GM12878 (cell line): ENCODE results near the gene NT5M. TPM values are rescaled to one million over a fixed set of nuclear protein-coding genes. Genes with fewer than 3 reads are reported as not detected.

Experiments used
- ATAC-seq: fragments of 200-7000 bp; cut with Tn5 transposase; 3 replicates; pipeline ENCODE4 v1.9.1; 2020; ENCODE audit warnings: mild to moderate bottlenecking, moderate library complexity
- BruUV-seq: library from RNA; stranded (reverse); fragments of 400-500 nt; replicated peaks from 2 replicates; lab custom pipeline; 2021; lab: Mats Ljungman, UMichigan
- CTCF ChIA-PET: fragments of 300-600 bp; sonication (Branson Sonifier 250); formaldehyde crosslinking; extraction: SDS; loops from one replicate; lab custom pipeline; 2021; ENCODE audit warnings: inconsistent platforms; lab: Yijun Ruan, JAX
- POLR2A ChIA-PET: fragments of 350-600 bp; formaldehyde crosslinking; extraction: SDS; loops from one replicate; lab custom pipeline; 2021; ENCODE audit warnings: inconsistent platforms; lab: Charles Lee
- RAD21 ChIA-PET: fragments of 300-600 bp; sonication (Branson Sonifier 250); formaldehyde crosslinking; loops from one replicate; lab custom pipeline; 2023; ENCODE audit warnings: antibody characterized with exemption; ENCODE audit not compliant: unreplicated experiment; lab: Charles Lee
- SMC1A ChIA-PET: fragments of 300-600 bp; sonication (Branson Sonifier 250); formaldehyde crosslinking; loops from one replicate; lab custom pipeline; 2023; ENCODE audit not compliant: unreplicated experiment, uncharacterized antibody; lab: Charles Lee
- DNase-seq: peaks from one replicate; pipeline ENCODE4 v3.0.0-alpha.2; 2011; ENCODE audit warnings: low read depth, low spot score
- FAIRE-seq: peaks from 3 replicates; lab custom pipeline; 2011; peaks lifted over from hg19 to GRCh38; lab: Jason Lieb, UNC
- H2AFZ ChIP-seq: 2 replicates; pipeline ENCODE4 v1.6.0; 2011; ENCODE audit warnings: low read depth, low read length, control low read depth; ENCODE audit not compliant: control insufficient read depth
- H3K27ac ChIP-seq: 2 replicates; pipeline ENCODE4 v1.5.1; 2011; ENCODE audit warnings: control low read depth; ENCODE audit not compliant: control insufficient read depth, insufficient read depth
- H3K27me3 ChIP-seq, 2 experiments: replicated peaks in 1 of 2; 2 replicates each; pipeline versions ENCODE4 v1.6.0 to v1.6.1; 2011; ENCODE audit warnings: low read length in 1 of 2; ENCODE audit not compliant: control insufficient read depth in 2 of 2, insufficient read depth in 2 of 2
- H3K36me3 ChIP-seq, 2 experiments: 2 replicates each; pipeline ENCODE4 v1.5.1; 2011; ENCODE audit warnings: low read length in 1 of 2; ENCODE audit not compliant: control insufficient read depth in 2 of 2, insufficient read depth in 2 of 2
- H3K4me1 ChIP-seq: 2 replicates; pipeline ENCODE4 v1.6.1; 2011; ENCODE audit warnings: mild to moderate bottlenecking, low read length, moderate library complexity, mixed read lengths; ENCODE audit not compliant: control insufficient read depth, insufficient read depth
- H3K4me2 ChIP-seq: 2 replicates; pipeline ENCODE4 v1.6.0; 2011; ENCODE audit warnings: control low read depth; ENCODE audit not compliant: control insufficient read depth, insufficient read depth
- H3K4me3 ChIP-seq: fragments of 200-600 bp; sonication (generic); 2 replicates; pipeline ENCODE4 v1.5.1; 2016
- H3K79me2 ChIP-seq: 2 replicates; pipeline ENCODE4 v1.6.0; 2011; ENCODE audit warnings: low read length; ENCODE audit not compliant: control insufficient read depth, insufficient read depth
- H3K9ac ChIP-seq: 2 replicates; pipeline ENCODE4 v1.8.0; 2011; ENCODE audit warnings: low read length, control low read depth, mixed read lengths; ENCODE audit not compliant: control insufficient read depth, insufficient read depth
- H3K9me3 ChIP-seq: replicated peaks from 3 replicates; pipeline ENCODE4 v1.5.1; 2011; ENCODE audit warnings: mild to moderate bottlenecking, low read length; ENCODE audit not compliant: control insufficient read depth, insufficient read depth
- H4K20me1 ChIP-seq: 2 replicates; pipeline ENCODE4 v1.6.0; 2011; ENCODE audit not compliant: control insufficient read depth, insufficient read depth
- GABPA ChIP-seq: IDR thresholded peaks from 2 replicates; pipeline ENCODE4 v1.6.1; 2014; ENCODE audit warnings: antibody characterized with exemption, low read depth, mild to moderate bottlenecking, inconsistent platforms
- KLF5 ChIP-seq: fragments of 450-650 bp; IDR thresholded peaks from 2 replicates; pipeline ENCODE4 v1.6.1; 2014; ENCODE audit warnings: mild to moderate bottlenecking; ENCODE audit not compliant: partially characterized antibody
- SRF ChIP-seq, 2 experiments: IDR thresholded peaks; 2 replicates each; pipeline ENCODE4 v1.6.1; 2011; ENCODE audit warnings: low read depth in 2 of 2, low read length in 2 of 2, mild to moderate bottlenecking in 1 of 2, moderate library complexity in 1 of 2
- SUZ12 ChIP-seq: fragments of 200-600 bp; sonication (generic); IDR thresholded peaks from one replicate; pipeline ENCODE4 v1.6.1; 2018; ENCODE audit warnings: antibody characterized with exemption, mild to moderate bottlenecking; ENCODE audit not compliant: unreplicated experiment
- TARDBP ChIP-seq: IDR thresholded peaks from 2 replicates; pipeline ENCODE4 v1.6.1; 2016; ENCODE audit warnings: borderline replicate concordance
- YBX1 ChIP-seq: fragments of 450-650 bp; IDR thresholded peaks from 2 replicates; pipeline ENCODE4 v1.6.1; 2016; ENCODE audit warnings: antibody characterized with exemption
- ZBED1 ChIP-seq: IDR thresholded peaks from 2 replicates; pipeline ENCODE4 v1.6.1; 2016; ENCODE audit warnings: borderline replicate concordance
- ZNF384 ChIP-seq: IDR thresholded peaks from 2 replicates; pipeline ENCODE4 v1.6.1; 2012; ENCODE audit warnings: low read depth, mild to moderate bottlenecking, low read length, improper control_type of control experiment, borderline replicate concordance
- WGBS: methylation state at CpG from one replicate; pipeline ENCODE4 v1.1.6; 2016; ENCODE audit warnings: low lambda C conversion rate; ENCODE audit not compliant: insufficient replicate concordance, insufficient coverage; ENCODE audit errors: missing lambda C conversion rate; 5-methylcytosine and 5-hydroxymethylcytosine counted together
- in situ Hi-C: fragments of 300-500 bp; cut with MboI; formaldehyde crosslinking; loops from 9 replicates; pipeline ENCODE4 v1.14.3; 2018; ENCODE audit warnings: mixed read lengths
- intact Hi-C: fragments of 100-400 bp; cut with micrococcal nuclease; formaldehyde crosslinking; loops from one replicate; pipeline ENCODE4 v1.14.2; 2022; ENCODE audit not compliant: unreplicated experiment
- polyA plus RNA-seq, 11 experiments: library from polyadenylated mRNA; depleted of rRNA in 4 of 11; unstranded in 6 of 11; stranded (reverse) in 5 of 11; fragments of >200 nt; fragmentation: Nextera tagmentation in 4 of 11; fragmentation: Illumina TruSeq in 1 of 11; extraction: Ambion mirVana in 4 of 11; extraction: Trizol in 1 of 11; gene quantifications; 1 replicate in 1 of 11; 2 replicates in 10 of 11; pipeline versions ENCODE4 v1.2.1 to v1.2.3, GENCODE V29; 2011 to 2016; ENCODE audit warnings: inconsistent platforms in 2 of 11, missing spikeins in 2 of 11, low read depth in 1 of 11
- total RNA-seq, 4 experiments: library from RNA; depleted of rRNA in 3 of 4; stranded (reverse); fragments of >200 nt in 3 of 4; fragmentation: Illumina TruSeq in 1 of 4; extraction: Trizol in 1 of 4; gene quantifications; 2 replicates each; pipeline versions ENCODE4 v1.2.1 to v1.2.3, GENCODE V29; 2013 to 2021

NT5M gene
- total and polyA plus RNA-seq, 10 of the 15 experiments (the other 5 are each of a cell fraction or from before 2014, with no cell fraction given): 0.18 to 14.1 (median 2.9) TPM

DNA sequence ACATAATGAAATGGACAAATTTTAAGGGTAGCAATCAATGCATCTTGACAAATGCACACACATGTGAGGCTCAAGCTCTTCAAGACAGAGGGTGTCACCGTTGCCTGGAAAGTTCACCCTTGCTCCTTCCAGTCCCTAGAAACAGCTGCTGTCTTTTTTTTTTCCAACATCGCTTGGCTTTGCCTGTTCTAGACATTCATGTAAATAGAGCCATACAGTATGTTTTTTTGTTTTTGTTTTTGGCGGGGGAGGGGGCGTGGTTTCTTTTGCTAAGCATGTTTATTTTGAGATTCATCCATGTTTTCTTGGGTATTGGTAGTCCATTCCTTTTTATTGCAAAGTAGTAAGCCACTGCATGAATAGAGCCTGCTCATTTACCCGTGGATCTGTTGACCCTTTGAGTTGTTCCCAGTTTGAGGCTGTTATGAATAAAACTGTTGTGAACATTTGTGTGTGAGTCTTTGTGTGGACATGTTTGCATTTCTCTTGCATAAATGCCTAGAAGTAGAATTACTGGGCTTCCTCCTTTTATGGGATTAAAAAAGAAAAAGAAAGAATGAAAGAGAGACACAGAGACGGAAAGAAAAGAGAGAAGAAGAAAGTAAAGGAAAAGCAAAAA lies 78.4 kb downstream of the NT5M start:
- Histone ChIP-seq H3K4me1 (no peaks in the 10 kb centered on the region), H3K4me3 (no peak overlapping the region), H3K36me3 (no peaks in the 10 kb centered on the region), H4K20me1 (no peaks in the 10 kb centered on the region), H3K4me2 (no peak overlapping the region)
- POLR2A ChIA-PET: interaction anchor here (0.8 kb wide), 1 partner anchor 9 kb away, joined by 3 read pairs; no protein-coding TSS in a partner anchor
- in situ Hi-C loops: no loop called here
- no peak for DNase-seq
- SMC1A ChIA-PET: interaction anchor here (1.0 kb wide), 1 partner anchor 261 kb away, joined by 3 read pairs; no protein-coding TSS in a partner anchor
- BruUV-seq: no TSS peak
- 24% methylated on average over 6 of the region's 6 CpGs for WGBS
- no peak for ATAC-seq
- intact Hi-C loops: no loop called here
- TF ChIP-seq YBX1 (no peak), GABPA (no peak), TARDBP (no peak), SRF (IDR thresholded peaks at IDR 0.05; ENCODE audit: low read depth in 2 of 2, low read length in 2 of 2) (no peak), KLF5 (no peak), ZBED1 (no peak), ZNF384 (no peak)
- TF ChIP-seq, all 136 proteins: peak for 0
- FAIRE-seq: no peak
- H3K9me3 ChIP-seq: no peaks in the 10 kb centered on the region
- H3K9ac ChIP-seq: no peak overlapping the region
- H2AFZ ChIP-seq: no peak overlapping the region
- H3K79me2 ChIP-seq: no peaks in the 10 kb centered on the region
- ChIA-PET RAD21 (no interaction called here), CTCF (no interaction called here)
- no peak overlapping the region for H3K27ac ChIP-seq
- H3K27me3 ChIP-seq: peaks cover 0 to 4% of the 10 kb centered on the region in 2 experiments; a peak in 2 of 4 replicates

DNA sequence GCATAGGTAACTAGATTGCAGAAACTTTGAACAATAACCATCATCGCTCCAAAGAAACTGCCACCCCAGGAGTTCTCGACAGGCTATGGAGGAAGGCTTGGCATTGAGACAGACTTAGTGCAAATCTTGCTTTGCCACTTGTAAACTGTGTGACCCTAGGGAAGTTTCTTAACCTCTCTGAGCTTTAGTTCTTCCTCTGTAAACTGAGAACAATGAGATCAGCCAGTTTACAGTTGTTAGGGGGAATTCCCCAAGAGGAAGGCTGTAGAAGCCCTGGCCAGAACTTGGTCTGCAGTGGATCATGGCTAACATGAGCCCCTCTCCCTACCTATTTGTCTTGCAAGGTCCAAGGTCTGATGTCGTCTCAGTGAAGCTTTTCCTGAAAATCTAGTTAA lies 78.9 kb downstream of the NT5M start:
- 63% methylated on average over 3 of the region's 3 CpGs for WGBS
- FAIRE-seq (no peak), ATAC-seq (peak; percentile 42; the same call in 2 of the 3 replicates), DNase-seq (no peak)
- in situ Hi-C loops (no loop called here), intact Hi-C loops (no loop called here)
- Histone ChIP-seq H3K4me3 (no peak overlapping the region), H3K79me2 (no peaks in the 10 kb centered on the region), H3K9me3 (no peaks in the 10 kb centered on the region), H4K20me1 (no peaks in the 10 kb centered on the region), H3K27ac (no peak overlapping the region), H3K36me3 (no peaks in the 10 kb centered on the region), H3K9ac (no peak overlapping the region), H3K27me3 (peaks cover 0 to 4% of the 10 kb centered on the region in 2 experiments; a peak in 2 of 4 replicates), H2AFZ (no peak overlapping the region), H3K4me1 (no peaks in the 10 kb centered on the region), H3K4me2 (no peak overlapping the region)
- RAD21 ChIA-PET: no interaction called here
- no peak for TF ChIP-seq SUZ12
- BruUV-seq: no TSS peak
- SMC1A ChIA-PET: interaction anchor here (1.0 kb wide), 1 partner anchor 260 kb away, joined by 3 read pairs; no protein-coding TSS in a partner anchor
- CTCF ChIA-PET: interaction anchor here (0.6 to 0.8 kb wide), 2 partner anchors 11 to 246 kb away, joined by 3 to 4 read pairs; no protein-coding TSS in a partner anchor
- POLR2A ChIA-PET: interaction anchor here (0.8 to 1.2 kb wide), 2 partner anchors 10 to 45 kb away, joined by 3 read pairs; no protein-coding TSS in a partner anchor
